GM18867 (cell line): Measurements from ENCODE around the gene BATF2.
"Not testable (repeated sequence)": the region's sequence is repeated elsewhere in the genome, so short reads cannot be mapped to it uniquely, and the experiment has no call there.

Source experiments
- ATAC-seq: cut with Tn5 transposase; IDR thresholded peaks from one replicate; pipeline ENCODE4 v1.9.1; 2021; ENCODE audit warnings: mild to moderate bottlenecking, moderate library complexity; ENCODE audit not compliant: unreplicated experiment

Gene BATF2

GRCh38 chr11:64996710-64997380 is at the start of gene BATF2:
Gene BATF2, minus strand, starts transcription at chr11:64996971. Its CDS starts 57 bp downstream, at chr11:64996914.
- ATAC-seq = no peak

DNA sequence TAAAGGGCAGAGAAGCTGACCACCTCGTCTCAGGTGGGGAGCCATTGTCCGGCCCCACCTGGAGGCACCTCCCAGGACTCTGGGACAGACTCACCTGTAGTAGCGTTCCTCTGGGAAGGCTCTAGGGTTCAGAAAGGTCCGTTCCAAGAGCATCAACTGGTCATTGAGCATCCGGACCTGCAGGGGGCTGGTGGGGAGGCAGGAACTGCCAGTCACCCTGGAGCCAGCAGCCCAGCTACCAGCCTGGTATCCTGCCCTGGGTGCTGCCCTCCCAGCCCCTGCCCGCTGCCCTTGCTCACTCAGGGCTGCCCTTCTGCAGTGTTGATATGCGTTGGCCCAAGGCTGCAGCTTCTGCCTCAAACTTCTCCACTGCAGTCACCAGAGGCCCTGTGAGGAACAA is 49.0 kb upstream of the BATF2 start:
- no peak for ATAC-seq

DNA sequence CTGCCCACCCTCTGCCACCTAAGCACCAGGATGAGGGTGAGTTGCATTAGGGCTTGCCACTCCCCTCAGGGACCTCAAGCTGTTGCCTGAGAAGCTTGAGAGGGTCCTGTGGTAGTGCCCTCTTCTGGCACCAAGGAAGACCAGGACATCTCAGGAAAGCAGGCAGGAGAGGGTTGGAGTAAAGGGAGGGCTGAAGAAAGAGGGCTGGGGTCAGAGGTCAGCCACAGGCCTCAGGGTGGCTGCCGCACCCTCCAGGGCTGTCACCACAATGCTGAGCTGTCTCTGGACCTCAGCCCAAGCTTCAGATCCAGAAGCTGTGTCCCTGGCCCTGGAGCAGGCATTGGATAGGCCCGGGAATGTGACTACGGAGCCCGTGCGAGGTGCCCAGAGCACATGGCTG is 48.3 kb upstream of the BATF2 start:
- ATAC-seq = no peak

DNA sequence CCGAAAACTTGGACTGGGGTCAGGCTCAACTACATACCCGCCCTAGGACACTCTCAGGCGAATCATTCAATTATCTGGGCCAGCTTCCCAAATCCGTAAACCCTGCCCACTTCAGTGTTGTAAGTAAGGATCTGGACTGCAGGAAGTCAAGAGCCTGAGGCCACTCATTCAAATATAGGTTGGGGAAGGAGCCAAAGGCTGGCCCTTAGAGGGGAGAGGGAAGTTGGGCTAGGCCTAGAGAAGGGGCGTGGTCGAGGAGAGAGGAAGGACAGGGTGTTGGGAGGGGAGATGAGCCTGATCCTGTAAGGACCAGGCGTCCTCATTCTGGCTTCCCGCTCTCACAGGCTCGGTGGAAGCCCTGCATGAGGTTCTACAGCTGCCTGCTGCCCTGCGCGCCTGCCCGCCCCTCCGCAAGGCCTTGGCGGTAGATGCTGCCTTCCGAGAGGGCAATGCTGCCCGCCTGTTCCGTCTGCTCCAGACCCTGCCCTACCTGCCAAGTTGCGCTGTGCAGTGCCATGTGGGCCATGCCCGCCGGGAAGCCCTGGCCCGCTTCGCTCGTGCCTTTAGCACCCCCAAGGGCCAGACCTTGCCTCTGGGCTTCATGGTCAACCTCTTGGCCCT is 47.2 kb upstream of the BATF2 start:
- ATAC-seq = no peak

- ATAC-seq = no peak
These were observed 46.1 kb upstream of the BATF2 start for GRCh38 chr11:65042891-65043290.

GRCh38 chr11:65040847-65041622 is 44.3 kb upstream of the BATF2 start, which contains the start of gene SAC3D1:
Gene SAC3D1, plus strand, starts transcription at chr11:65041210. Its CDS starts 83 bp downstream, at chr11:65041293.
- peak; percentile 87 for ATAC-seq

DNA sequence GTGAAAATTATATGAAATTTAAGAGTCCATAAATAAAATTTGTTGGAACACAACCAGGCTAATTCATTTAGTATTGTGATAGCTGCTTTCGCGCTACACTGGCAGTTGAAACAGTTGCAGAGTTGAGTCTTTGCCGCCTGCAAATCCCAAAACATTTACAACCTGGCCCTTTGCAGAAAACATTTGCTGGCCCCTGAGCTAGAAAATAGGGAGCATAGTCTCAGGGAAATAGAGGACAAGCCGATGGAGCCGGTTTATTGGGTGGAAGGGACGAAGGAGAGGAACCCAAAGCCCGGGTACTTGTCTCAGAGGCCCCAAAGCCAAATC is 43.7 kb upstream of the BATF2 start:
- no peak for ATAC-seq

DNA sequence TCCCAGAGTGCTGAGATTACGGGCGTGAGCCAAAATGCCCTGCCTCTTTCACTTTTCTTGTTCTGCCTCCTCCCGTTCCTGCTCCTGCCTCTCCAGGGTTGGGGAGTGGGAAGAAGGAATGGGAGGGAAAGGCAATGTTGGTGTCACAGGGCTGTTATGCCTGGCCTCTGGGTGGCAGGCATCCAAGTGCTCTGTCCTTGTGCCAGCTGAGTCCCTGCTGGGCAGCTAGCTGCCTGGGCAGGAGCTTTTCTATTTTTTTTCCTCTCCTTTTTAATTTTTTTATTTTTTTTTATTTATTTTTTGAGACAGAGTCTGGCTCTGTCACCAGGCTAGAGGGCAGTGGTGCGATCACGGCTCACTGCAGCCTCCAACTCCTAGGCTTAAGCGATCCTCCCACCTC is 40.2 kb upstream of the BATF2 start:
- ATAC-seq = no peak

- ATAC-seq = no peak
These were observed 38.8 kb upstream of the BATF2 start for GRCh38 chr11:65035579-65035978.

GRCh38 chr11:65034423-65034822 is 37.7 kb upstream of the BATF2 start:
- ATAC-seq = no peak

DNA sequence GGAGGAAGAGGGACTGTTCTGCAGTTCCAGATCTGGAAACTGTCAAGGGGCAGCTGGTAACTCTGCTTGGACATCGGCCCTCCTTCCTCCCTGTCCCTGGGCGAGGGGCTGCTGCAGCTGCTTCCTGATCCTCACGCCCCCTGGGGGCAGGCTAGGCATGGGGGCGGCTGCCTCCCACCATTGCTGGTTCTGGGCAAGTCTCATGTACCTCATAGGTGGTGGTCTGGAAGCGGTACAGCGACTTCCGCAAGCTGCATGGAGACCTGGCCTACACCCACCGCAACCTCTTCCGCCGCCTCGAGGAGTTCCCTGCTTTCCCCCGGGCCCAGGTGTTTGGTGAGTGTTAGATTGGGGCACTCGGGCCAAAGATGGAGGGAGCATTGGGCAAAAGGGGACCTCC is 35.4 kb upstream of the BATF2 start:
- no peak for ATAC-seq

GRCh38 chr11:65027213-65028067 is 30.7 kb upstream of the BATF2 start, which contains the start of gene SNX15:
Gene SNX15, plus strand, starts transcription at chr11:65027439. Its CDS starts 99 bp downstream, at chr11:65027538.
- ATAC-seq = peak; percentile 85

GRCh38 chr11:65026810-65027209 is 30.0 kb upstream of the BATF2 start:
- no peak for ATAC-seq

- ATAC-seq = not testable (repeated sequence)
These were observed 26.7 kb upstream of the BATF2 start for GRCh38 chr11:65023502-65023901.

GRCh38 chr11:65021509-65021908 is 24.7 kb upstream of the BATF2 start:
- ATAC-seq = no peak

GRCh38 chr11:65021003-65021402 is 24.2 kb upstream of the BATF2 start:
- no peak for ATAC-seq

DNA sequence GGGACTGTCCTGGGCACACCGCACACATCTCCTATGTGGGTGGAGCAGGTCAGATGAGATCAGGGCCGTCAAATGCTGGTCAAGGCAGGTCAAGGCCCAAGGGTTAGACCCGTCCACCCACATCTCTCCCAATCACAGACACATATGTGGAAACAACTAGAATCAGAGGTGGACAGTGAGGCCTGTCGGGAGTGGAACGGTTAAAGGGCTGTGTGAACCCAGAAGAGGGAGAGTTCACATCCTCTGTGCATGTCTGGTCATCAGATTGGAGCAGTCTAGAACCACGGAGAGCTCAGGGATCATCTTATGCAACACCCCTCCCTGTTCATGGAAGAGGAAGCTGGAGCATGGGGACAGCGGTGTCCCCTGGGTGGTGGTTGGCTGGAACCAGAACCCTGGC is 23.1 kb upstream of the BATF2 start:
- no peak for ATAC-seq

DNA sequence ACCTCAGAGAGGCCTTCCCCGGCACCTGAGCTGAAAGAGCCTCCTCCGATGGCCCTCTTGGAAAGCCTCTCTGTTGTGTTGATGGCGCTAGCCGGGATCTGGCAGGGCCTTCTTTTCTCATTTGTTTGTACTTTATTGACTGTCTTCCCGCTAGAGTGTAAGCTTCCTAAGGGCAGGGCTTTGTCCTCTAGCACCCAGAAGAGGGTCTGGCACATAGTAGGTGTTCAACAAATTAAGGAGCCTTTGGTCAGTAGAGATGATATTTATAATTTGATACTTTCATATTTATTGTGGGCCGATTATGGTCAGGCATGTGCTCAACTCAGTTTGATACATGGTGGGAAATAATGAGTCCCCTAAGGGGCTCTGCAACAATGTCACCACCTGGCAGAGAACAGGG is 21.2 kb upstream of the BATF2 start:
- no peak for ATAC-seq

DNA sequence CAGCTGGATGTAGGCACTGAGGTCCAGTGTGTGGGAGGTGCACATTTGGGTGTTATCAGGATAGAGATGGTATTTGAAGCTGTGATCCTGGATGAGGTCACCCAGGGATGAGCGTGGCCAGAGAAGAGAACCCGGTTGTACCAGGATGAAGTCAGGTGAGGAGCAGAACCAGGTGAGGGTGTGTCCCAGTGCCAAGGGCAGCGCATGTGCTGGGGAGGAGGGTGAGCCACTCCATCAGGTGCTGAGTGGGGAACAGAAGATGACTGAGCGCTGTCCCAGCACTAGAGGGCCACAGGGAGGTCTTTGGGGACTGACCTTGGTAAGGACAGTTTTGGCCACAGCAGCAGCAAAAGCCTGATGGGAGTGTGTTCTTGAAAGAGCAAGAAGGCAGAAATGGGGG is 19.9 kb upstream of the BATF2 start:
- no peak for ATAC-seq

DNA sequence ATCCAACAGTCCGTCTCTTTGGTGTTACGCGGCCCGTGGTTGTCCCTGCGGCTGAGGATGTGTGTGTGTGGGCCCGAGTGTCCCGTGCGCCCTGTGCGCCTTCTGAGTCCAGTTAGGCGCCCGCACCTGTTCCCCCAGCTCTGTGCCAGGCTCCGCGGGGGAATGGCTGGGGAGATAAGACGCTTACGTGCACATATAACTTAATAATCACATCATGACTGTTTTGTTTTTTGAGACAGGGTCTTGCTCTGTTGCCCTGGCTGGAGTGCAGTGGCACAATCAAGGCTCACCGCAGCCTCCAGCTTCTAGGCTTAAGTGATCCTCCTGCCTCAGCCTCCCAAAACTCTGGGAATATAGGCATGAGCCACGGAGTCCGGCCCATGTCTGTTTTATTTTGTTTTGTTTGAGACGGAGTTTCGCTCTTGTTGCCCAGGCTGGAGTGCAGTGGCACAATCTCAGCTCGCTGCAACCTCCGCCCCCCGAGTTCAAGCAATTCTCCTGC is 18.0 kb upstream of the BATF2 start:
- no peak for ATAC-seq
